GM15510 (cell line): Measurements from ENCODE around the gene NGEF.

Experiments used
- POLR2A ChIP-seq: IDR thresholded peaks from 3 replicates; pipeline ENCODE4 v1.6.1; 2011; ENCODE audit warnings: borderline replicate concordance; ENCODE audit not compliant: insufficient read length; ENCODE audit errors: extremely low read depth

The NGEF gene

DNA sequence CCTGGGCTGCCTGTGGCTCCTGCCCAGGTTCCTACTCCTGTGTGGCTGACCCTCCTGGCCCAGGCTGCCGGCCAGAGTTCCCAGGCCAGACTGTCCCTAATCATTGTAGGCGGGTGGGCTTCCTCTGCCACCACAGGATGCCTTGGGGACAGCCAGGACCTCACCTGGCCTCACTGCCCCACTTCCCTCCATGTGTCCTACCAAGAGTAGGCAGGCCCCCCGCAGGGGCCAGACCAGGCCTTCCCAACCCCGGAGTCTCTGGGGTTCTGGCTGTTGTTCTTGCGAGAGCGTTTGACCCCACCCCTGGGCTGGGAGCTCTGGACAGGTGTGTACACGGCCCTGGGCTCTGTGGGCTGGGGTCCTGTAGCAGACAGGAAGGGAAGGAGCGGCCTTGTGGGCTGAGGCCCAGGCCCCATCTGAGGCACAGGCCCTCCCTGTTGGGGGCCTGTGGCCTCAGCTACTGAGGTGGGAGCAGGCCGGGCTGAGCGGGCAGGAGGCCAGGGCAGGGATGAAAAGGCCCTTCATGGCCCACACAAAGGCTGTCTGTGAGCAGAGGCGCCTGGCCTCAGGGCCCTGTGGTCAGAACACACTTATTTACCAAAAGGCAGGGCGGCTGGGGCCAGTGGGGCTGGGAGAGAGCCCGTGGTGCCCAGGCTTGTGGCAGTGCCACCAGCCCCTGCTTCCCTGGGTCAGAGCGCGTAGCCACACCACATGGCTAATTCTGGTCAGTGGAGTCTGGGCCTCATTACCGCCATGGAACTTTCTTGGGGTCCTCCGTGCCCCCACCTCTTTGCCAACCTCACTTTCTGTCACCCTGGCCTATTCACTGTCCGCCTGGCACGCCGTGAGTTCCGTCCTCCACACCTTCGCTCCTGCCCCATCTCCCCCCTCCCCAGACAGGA, 141.0 kb downstream of the NGEF start:
- TF ChIP-seq POLR2A: no peak

DNA sequence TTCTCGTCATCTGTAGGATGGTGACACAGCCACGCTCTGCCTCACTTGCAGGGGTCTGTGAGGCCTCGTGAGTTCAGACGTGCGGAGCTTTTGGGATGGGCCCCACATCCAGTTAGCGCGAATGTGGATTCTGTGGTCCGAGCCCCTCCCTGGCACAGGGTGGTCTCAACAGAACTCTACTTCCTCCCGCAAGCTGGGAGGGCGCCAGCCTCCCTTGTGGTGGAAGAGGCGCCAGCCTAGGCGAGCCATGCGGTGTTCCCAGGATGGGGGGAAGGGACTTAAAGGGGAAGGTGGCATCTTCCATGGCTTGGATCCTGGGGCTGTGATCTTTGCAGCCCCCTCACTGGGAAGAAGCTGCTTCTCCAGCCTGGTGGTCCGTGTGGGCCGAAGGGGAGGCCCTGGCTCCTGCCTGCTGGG, 141.6 kb downstream of the NGEF start:
- no peak for TF ChIP-seq POLR2A

DNA sequence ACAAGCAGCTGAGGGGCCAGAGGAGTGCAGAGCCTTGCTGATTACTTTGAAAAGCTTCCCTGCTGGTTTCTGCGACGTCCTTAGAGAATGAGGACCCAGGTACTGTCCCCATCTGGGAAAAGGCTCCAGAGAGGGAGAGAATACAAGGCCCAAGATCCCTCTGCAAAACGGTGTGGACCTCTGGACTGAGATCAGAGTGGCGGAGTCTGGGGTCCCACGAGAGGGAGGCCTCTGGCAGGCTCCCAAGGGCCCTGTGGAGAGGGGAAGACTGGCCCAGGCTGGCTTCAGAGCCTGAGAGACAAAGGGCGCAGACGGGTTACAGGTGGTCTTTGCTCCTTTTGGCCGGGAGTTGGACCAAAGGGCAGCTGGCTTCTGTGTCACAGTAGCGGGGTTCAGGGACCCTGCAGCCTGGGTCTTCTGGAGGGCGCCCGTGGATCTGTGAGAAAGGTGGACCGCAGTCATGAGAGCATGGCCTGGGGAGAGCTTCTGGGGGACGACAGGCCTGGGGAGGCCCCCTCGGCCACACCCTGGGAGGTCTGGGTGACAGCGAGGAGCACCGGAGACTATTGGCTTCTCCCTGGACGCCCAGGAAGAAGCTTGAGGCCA, 142.2 kb downstream of the NGEF start:
- no peak for TF ChIP-seq POLR2A

DNA sequence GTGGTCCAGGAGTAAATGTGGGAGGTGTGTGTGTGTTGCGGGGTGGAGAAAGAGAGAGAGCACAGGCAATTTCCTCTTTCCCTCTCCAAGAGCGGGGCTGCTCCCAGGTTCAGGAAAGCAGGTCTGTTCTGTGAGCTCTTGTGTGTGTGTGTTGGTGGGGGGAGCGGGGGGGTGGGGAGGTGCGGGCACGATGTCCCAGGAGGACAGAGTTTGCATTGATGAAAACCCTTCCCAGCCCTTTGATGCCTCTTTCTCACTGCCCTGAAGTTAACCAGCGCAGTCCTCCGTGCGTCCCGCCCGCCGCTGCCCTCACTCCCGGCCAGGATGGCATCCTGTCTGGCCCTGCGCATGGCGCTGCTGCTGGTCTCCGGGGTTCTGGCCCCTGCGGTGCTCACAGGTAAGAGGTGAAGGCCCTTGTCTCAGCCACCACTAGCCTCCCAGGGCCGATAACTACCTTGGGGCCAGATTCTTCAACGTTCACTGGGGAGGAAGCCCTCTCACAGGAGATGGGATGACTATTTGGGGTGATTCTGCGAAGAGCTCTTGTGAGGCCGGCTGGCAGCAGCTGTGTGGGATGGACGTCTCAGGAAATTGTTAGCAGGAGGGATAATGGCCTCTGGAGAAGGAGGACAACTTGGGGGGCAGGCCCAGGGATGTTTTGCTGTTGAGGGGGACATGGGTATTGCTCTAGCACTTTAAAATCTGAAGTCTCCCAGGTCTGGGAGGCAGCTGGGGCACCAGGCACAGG, 142.9 kb downstream of the NGEF start, which contains the start of gene SNORC:
Gene SNORC, plus strand, starts transcription at position 247 of the 748 bp plus-strand sequence. Its CDS starts 78 bp downstream, at position 325.
- no peak for TF ChIP-seq POLR2A

DNA sequence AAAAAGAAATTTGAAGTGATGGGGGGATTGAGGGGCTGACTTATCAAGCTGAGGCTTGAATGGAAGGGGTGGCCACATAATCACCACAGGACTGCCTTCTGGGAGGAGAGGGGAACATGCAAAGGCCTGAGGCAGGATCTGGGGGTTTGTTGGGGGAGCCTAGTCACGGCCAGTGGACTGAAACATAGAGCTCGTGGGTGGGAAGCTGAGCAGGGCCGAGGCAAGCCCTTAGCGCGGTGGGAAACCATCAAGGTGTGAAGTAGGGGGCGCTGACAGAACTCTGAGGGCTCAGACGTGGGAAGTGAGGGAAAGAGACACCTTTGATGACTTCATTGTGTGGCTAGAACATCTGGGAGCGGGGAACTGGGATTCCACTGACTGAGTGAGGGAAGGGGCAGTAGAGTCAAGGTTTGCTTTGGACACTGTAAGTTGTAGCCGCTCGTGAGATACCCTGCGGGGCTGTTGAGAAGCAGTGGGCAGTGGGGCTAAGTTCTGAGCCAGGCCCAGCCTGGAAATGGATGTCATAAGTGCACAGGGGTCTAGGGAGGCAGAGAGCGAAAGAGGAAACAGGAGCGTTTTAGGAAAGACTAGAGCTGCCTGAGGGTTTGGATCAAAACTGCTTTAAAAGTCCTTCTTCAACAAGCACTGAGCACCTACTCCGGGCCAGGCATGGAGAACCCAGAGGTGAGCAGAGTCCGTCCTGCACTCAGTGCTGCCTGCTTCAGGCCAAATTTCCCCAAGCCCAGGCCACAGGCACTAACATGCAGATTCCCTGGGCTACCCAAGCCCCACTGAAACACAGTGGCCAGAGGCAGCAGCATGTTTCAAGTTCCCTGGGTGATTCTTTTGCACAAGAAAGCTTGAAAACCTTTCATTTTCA, 143.7 kb downstream of the NGEF start:
- no peak for TF ChIP-seq POLR2A

DNA sequence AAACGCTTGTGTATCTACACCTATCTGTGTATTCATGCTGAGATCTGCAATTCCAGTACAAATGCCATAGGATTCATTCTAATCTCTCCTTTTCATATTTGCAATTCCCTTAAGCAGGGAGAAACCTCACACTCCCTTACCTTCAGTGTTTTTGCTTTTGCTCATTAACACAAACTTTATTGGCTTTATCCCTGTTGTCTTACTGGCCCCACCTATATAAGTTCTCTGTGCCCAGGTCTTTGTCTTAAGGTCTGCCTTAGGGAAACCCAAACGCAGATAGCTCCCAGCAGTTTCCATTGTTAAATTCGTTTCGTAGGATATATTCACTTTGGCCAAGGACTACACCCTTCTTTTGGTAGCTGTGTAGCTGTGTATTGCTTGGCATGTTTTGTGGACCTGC, 147.0 kb downstream of the NGEF start:
- TF ChIP-seq POLR2A: no peak

DNA sequence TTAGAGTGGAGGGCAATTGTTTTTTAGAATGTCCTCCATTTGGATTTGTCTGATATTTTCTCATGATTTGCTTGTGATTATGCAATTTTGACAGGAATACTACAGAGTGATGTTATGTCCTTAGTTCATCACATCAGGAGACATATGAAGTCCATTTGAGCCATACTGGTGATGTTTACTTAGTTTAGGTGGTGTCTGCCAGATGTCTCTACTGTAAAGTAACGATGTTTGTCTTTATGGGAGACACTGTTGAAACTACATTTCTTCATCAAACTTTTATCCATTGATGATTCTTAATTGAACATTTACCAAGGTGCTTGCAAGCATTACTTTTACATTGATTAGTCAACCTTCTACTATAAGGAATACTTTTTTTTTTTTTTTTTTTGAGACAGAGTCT, 147.9 kb downstream of the NGEF start:
- no peak for TF ChIP-seq POLR2A

DNA sequence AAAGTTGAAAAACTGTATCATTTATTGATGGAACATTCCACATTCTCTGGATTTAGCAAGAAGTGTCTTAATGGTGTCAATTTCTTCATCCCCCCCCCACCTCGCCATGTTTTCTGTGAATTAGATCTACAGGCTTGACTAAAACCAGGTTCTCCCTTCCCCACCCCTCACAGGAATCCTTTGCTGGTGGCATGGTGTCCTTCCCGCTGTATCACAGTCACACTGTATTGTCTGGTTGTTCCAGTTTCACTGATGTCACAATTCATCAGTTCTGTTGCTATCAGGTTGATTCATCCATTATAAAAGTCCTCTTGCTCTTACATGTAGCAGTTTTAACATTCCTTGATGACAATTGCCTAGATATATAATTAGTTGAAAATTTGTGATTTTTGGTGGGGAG, 149.1 kb downstream of the NGEF start:
- no peak for TF ChIP-seq POLR2A

DNA sequence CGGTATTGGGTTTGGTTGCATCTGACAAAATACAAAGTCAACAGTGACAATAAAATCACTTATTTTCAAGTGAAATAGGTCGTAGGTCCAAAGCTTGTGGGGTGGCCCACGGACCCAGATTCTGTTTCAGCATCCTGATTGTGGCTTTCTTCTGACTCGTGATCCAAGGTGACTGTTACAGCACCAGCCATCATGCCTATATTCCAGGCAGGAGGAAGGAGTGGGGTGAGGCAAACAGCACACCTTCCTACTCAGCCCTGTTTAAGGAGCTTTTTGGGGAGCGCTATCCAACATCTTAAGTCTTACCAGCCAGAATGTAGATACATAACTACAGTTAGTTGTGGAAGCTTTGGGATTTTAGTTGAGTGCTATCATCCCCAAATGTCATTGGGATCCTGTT, 151.7 kb downstream of the NGEF start:
- TF ChIP-seq POLR2A: no peak

DNA sequence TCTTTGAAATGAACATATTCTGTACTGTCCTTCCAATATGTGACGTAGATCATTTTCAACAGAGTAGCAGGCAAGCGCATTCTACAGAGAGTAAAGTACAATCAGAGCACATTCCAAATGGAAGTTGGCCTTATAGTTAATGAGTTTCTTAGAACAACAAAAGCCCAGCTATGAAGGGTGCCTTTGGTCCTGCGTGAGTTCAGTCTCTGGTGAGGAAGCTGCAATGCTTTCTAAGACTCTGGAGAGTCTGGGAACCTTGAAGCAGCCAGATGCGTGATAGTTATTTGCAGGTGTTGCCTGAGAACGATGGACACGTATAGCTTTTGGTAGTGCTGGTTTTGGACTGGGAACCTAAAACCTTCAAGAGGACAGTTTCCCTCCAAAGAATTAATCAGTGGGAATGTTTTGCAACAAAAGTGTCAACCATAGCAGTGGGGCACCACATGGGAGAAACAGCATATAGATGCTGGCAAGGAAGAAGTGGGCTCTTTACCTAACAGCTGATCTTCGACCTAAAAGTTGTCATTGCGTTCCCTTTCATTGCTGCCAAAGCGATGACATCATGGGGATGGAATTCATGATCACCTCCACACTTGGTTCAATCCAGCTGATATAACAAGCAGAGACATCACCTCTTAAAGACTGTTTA, 152.3 kb downstream of the NGEF start:
- no peak for TF ChIP-seq POLR2A

DNA sequence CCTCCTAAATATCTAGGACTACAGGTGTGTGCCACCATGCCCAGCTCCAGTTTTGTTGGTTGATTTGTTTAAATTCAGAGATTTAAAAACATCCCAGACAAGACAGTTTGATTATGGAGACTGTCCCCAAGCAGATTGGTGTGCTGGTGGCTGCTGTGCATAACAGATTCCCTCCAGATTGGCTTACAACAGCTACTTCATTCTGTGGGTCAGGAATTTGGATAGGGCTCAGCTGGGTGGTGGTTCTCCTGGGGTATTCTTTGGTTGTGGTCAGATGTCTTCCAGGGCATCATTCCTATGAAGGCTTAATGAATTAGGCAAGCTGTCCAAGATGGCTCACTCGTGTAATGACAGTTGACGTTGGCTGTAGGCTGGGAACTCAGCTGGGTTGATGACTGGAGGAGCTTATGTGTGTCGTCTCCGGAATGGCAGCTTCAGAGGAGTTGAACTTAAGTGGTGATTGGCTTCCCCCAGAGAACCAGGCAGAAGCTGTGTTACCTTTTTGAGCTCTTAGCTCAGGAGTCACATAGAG, 153.6 kb downstream of the NGEF start:
- no peak for TF ChIP-seq POLR2A

DNA sequence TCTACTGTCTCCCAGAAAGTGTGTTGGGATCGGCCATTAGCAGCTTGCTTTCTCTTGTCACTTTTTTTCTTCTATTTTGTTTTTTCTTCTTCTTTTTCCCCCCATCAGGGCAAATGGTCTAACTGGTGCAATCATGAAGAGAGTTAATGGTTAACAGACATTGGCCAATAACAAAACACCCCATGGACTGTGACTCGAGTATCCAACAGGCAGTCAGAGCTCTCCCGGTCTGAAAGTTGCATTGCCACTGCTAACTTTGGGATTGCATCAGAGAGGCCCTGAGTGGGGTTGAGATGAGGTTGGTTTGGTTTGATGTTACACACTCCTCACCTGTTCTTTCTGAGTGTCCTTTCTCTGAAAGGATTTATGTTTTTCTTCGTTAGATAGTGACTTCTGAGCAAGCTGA, 155.9 kb downstream of the NGEF start:
- TF ChIP-seq POLR2A: no peak

DNA sequence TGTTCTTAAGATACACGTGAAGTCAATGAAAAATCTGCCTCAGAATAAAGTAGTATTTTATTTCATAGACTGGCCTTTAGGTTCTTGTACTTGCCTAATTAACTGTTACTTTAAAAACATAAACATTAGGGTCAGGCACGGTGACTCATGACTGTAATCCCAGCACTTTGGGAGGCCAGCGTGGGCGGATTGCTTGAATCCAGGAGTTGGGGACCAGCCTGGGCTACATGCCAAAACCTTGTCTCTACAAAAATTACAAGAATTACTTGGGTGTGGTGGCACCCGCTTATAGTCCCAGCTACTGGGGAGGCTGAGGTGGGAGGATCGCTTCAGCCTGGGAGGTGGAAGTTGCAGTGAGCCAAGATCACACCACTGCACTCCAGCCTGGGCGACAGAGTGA, 159.0 kb downstream of the NGEF start:
- no peak for TF ChIP-seq POLR2A

DNA sequence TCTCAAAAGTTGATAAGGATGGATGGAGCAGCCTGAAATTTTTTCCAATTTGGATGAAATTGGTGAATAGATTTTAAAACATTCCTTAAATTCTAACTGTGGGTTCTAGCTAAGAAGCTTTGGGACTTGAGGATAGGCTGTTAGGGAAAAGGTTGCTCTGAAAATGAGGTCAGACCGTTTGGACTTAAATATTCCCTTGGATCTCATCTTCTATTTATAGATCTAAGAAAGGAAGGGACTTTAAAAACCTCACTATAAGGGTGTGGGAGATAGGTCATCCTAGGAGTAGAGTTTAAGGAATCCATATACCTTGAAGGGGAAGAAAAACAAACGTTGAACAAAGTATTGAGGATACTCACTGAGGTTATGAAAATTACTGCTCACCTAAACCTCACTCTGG, 160.4 kb downstream of the NGEF start:
- no peak for TF ChIP-seq POLR2A
